HPDE6-E6E7 (cell line): ENCODE measurements around the gene IL9R.
"Not testable (repeated sequence)": the region's sequence is repeated elsewhere in the genome, so short reads cannot be mapped to it uniquely, and the experiment has no call there.

Experiments used
- DNase-seq: peaks from one replicate; pipeline ENCODE4 v3.0.0; 2011; ENCODE audit warnings: missing footprints; ENCODE audit errors: extremely low spot score

Gene IL9R

DNA sequence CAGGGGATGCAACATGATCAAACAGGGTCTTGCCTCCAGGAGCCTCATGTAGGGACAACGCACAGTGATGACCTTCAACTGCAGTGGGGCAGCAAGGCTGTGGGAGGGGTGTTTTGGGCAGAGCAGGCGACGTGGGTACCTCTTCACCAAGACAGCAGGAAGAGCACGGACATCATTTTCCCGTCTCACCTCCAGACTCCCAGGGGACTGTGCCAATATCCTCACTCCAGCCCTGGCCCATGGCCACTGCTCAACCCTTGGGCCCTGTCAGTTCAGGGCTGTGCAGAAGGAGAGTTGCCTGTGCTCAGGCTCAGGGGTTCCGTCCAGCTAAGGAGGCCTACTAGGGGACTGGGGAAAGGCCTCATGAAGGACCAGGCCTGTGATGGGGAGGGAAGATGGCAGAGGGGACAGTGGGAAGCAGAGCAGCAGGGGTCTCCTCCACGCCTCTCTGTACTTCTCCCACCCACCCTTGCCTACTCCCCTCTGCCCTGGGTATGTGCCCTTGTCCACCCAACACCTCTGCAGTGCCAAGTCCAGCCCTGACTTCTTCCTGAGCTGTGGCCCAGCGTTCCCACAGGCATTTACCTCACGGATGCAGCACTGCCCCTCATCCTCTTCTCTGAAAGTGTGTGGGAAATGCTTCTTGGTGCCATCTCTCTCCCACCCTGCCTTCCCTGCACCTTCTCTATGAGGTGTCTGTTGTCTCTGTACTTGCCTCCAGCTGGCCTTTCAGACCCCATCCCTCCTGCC is 1.4 kb downstream of the IL9R start:
- DNase-seq = no peak

DNA sequence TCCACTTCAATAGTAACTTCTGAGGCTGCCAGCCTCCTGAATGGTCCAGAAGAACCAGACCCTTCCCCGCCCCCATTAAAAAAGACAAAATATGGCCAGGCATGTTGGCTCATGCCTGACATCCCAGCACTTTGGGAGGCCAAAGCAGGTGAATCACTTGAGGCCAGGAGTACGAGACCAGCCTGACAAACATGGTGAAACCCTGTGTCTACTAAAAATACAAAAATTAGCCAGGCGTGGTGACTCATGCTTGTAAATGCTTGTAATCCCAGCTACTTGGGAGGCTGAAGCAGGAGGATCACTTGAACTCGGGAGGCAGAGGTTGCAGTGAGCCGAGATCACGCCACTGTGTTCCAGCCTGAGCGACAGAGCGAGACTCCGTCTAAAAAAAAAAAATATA is 2.3 kb downstream of the IL9R start:
- not testable (repeated sequence) for DNase-seq

DNA sequence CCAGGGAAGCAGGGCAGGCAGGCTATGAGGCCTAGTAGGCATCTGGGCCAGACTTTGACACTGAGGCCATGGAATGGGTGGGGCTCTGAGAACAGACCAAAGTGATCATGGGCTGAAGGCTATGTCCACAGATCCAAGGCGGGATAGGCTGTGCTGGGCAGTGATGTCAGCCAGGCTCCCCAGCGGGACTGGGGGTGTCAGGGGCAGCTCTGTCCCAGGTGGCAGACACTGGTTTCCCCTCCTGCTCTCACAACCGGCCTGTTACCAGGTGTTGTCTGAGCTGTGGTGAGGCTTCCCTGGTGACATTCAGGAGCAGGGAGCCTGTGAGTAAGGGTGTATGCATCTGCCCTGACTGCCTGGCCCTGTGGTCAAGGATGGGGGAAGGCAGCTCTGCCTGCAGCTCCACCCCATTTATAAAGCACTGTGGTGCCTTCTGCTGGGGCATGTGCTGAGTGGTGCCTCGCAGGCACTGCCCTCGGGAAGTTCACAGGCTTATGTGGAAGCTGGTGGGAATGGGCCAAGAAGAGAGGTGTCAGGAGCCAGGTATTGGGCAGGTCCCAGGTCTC is 2.9 kb downstream of the IL9R start:
- DNase-seq = no peak

DNA sequence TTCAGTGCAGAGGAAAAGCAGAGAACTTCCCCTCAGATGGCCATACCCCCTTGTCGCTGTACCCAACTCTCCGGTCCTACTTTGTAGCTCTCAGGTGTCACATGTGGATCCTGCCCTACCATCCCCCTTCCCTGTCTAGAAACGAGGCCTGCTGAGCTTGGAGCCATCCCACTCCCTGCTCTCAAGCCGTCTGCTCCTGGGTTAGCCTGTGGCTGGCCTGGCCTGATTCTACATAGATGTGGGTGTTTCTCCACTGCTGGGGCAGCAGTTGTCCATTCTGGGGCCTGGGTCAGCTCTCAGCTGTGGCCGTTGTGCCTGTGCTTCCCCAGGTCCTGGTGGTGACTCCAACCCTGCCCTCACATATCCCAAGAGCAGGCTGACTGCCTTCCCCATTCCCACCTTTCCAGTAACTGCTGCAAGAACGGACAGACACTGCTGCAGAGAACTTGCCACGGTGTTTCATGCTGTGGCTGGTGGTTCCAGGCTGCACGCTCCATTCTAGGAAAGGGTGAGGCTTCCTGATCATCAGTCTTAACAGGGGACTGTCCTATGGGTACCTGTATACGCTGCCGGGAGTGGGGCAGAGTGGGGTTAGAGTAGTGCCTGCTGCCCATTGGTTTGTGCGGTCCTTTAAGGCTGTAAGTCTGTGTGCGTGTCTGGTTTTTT is 3.6 kb downstream of the IL9R start:
- DNase-seq = no peak

DNA sequence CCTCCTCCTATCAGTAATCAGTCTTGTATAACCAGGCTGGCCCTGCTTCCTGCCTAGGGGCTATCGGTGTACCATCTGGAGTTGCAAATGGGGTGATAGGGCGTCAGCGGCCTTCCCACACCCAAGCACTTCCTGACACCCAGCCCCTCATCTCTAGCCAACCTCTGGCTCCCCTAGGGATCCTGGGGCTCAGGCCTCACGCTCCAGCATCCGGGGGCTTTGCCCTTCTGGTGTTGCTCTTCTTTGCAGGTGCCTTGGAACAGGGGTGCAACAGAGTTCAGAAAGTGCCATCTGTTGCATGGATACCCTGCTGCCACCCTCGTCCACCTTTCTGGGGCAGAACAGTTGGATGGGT is 4.1 kb downstream of the IL9R start:
- no peak for DNase-seq

DNA sequence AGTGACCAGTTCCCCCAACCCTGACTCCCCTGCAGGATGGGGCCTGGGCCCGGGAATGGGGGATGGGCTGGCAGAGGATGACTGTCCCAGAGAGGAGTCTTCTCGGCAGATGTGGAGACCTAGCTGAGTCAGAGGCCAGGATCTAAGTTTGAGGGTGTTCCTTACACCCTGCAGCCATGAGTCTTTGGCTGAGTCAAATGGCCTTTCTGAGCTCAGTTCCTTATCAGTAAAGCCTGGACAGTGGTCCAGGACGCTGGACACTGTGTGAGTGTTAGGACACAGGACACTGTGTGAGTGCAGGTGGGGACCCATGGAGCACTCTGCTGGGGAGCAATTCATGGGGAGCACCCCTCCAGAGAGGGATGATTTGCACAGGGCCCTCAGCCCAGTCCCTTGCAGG is 5.0 kb downstream of the IL9R start:
- DNase-seq = peak; percentile 40

DNA sequence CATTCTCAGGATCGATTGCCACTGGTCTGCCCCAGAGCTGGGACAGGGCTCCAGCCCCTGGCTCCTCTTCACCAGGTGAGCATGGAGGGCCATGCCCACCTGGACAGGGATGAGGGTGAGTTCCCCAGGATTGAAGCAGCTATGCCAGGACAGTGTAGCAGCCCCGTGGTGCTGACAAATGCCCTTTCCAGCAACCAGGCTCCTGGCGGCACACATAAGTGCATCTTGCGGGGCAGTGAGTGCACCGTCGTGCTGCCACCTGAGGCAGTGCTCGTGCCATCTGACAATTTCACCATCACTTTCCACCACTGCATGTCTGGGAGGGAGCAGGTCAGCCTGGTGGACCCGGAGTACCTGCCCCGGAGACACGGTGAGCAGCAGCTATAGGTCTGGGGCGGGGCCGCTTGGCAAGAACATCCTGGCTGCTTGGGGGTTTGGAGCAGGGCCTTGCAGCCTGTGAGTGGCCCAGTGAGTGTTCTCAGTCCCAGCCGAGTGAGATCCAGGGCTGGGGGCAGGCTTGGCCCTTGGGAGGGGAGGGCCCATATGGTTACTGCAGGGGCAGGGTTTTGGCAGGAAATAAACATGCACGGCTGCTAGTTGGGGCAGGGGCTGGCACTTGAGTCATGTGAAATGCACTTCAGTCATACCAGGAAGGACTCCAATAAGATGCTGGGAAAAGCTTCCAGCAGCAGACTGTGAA is 6.1 kb downstream of the IL9R start:
- DNase-seq = no peak

DNA sequence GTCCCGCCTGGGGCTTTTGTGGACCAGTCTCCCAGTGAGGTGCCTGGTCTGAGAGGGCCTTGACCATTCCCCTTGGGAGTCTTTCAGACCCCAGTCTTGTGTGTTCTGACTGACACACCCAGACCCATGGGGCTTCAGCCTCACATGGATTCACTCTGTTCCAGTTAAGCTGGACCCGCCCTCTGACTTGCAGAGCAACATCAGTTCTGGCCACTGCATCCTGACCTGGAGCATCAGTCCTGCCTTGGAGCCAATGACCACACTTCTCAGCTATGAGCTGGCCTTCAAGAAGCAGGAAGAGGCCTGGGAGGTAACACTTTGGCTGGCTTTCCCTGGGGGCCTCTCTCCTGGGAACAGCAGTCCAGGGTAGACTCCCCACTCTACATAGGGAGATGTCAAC is 6.8 kb downstream of the IL9R start:
- DNase-seq = no peak

DNA sequence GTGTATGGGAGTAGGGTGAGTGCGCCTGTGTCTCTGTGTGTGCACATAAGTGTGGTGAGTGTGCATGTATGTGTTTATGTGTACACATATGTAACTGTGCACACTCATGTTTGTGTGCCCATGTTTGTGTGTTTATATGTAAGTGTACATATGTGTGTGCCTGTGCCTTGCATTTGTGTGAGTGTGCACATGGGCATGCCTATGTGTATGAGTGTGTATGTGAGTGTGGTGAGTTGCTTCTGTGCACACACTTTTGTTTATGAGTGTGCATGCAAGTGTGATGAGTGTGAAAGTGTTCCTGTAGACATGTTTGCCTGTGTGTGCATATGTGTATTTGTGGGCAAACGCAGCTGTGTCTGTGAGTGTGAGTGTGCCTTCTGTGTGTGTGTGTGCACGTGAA is 7.2 kb downstream of the IL9R start:
- DNase-seq = no peak

DNA sequence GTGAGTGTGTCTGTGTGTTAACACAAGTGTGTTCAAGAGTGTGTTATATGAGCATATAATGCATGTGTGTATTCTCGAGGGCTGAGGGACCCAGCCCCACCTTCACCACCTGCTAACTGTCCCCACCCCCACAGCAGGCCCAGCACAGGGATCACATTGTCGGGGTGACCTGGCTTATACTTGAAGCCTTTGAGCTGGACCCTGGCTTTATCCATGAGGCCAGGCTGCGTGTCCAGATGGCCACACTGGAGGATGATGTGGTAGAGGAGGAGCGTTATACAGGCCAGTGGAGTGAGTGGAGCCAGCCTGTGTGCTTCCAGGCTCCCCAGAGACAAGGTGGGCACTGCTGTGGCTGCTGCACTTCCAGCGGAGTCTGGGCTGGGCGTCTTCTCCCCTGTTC is 7.6 kb downstream of the IL9R start:
- no peak for DNase-seq

DNA sequence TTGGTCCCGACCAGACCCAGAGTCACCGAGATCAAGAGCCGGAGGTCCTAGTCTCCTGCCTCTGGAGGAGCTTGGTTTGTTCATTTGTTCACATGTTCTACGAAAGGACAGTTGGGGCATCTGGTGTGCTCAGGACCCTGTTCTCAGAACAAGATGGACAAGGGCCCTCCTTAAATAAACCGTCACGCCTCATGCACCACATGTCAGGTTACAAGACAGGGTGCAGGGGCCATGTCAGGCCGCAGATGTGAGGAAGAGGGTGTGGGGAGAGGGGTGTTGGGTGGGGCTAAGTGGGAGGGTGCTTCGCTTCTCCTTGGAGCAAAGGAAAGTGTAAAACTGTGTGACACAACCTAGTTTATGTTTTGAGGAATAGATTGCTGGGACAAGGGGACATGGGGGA is 9.0 kb downstream of the IL9R start:
- not testable (repeated sequence) for DNase-seq

DNA sequence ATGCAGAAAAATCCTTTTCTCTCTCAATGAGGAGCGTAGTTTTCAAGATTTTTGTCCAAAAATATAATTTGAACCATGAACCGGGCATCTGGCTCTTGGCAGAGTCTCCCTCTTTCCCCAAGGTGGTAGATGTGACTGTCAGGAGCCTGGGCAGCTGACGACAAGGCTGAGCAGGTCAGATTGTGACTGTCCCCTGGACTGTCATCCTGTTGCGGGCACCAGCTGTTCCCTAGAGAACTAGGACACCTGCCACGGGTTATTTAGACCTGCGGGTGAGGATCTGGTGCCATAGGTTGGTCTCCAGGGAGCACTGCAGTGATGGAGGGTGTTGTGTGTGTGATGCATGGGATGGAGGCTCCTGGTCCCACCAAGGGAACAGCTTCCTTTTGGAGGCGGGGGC is 10.9 kb downstream of the IL9R start:
- DNase-seq = not testable (repeated sequence)

DNA sequence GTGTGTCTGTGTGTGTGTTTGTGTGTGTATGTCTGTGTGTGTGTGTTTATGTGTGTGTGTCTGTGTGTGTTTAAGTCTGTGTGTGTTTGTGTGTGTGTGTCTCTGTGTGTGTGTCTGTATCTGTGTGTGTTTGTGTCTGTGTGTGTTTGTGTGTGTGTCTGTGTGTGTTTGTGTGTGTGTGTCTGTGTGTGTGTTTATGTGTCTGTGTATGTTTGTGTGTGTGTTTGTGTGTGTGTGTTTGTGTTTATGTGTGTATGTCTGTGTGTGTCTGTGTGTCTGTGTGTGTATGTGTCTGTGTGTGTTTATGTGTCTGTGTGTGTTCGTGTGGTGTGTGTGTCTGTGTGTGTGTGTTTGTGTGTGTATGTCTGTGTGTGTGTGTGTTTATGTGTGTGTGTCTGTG is 11.4 kb downstream of the IL9R start:
- DNase-seq = no peak

DNA sequence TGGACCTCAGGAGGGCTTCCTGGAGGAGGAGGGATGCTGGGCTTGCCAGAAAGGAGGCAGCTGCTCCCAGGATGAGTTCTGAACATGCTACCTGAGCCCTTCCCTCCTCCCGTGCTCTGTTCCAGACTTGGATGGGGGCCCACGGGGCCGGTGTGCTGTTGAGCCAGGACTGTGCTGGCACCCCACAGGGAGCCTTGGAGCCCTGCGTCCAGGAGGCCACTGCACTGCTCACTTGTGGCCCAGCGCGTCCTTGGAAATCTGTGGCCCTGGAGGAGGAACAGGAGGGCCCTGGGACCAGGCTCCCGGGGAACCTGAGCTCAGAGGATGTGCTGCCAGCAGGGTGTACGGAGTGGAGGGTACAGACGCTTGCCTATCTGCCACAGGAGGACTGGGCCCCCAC is 12.2 kb downstream of the IL9R start:
- DNase-seq = not testable (repeated sequence)

DNA sequence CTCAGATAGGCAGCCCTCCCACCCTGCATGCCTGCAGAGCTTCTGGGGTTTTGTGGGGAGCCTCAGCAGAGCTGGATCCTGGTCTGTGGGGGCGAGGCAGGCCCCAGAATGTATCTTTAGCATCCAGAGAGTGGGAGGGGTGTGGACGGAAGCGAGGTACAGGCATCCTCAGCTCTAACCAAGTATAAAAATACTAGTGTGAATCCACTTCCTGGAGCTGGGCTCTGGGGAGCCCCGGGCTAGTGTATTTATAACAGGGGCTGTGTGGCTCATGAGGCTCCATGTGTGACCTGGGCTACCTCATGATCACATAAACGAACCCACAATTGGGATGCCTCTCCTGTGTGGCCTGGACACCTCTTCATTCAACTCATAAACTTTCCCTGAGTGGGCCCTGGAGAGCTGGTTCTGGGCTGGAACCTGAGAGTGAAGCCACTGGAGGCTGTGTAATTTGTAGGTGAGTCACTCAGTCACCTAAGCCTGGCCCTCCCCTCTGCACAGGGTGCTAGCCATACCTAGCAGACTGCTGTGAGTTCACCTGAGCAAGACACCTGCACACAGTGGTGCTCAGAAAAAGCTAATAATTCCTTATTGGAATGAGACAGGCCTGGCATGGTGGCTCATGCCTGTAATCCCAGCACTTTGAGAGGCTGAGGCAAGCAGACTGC is 15.9 kb downstream of the IL9R start:
- DNase-seq = not testable (repeated sequence)

DNA sequence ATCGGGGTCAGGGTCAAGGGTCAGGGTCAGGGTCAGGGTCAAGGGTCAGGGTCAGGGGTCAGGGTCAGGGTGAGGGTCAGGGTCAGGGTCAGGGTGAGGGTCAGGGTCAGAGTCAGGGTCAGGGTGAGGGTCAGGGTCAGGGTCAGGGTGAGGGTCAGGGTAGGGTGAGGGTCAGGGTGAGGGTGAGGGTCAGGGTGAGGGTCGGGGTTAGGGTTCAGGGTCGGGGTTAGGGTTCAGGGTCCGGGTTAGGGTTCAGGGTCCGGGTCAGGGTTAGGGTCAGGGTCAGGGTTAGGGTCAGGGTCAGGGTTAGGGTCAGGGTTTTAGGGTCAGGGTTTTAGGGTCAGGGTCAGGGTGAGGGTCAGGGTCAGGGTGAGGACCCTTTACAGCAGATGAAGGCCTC is 22.4 kb downstream of the IL9R start:
- not testable (repeated sequence) for DNase-seq

DNA sequence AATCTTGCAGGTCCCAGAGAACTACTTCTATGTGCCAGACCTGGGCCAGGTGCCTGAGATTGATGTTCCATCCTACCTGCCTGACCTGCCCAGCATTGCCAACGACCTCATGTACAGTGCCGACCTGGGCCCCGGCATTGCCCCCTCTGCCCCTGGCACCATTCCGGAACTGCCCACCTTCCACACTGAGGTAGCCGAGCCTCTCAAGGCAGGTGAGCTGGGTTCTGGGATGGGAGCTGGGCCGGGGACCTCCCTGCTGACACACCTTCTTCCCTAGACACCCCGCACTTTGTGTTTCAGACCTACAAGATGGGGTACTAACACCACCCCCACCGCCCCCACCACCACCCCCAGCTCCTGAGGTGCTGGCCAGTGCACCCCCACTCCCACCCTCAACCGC is 25.5 kb downstream of the IL9R start:
- not testable (repeated sequence) for DNase-seq

DNA sequence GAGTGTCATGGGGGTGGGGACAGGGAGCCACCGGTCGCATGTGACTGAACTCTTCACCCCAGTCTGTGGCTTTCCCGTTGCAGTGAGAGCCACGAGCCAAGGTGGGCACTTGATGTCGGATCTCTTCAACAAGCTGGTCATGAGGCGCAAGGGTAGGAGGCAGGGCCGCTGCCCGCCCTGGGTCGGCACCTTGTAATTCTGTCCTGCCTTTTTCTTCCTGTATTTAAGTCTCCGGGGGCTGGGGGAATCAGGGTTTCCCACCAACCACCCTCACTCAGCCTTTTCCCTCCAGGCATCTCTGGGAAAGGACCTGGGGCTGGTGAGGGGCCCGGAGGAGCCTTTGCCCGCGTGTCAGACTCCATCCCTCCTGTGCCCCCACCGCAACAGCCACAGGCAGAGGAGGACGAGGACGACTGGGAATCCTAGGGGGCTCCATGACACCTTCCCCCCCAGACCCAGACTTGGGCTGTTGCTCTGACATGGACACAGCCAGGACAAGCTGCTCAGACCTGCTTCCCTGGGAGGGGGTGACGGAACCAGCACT is 27.5 kb downstream of the IL9R start:
- DNase-seq = not testable (repeated sequence)

DNA sequence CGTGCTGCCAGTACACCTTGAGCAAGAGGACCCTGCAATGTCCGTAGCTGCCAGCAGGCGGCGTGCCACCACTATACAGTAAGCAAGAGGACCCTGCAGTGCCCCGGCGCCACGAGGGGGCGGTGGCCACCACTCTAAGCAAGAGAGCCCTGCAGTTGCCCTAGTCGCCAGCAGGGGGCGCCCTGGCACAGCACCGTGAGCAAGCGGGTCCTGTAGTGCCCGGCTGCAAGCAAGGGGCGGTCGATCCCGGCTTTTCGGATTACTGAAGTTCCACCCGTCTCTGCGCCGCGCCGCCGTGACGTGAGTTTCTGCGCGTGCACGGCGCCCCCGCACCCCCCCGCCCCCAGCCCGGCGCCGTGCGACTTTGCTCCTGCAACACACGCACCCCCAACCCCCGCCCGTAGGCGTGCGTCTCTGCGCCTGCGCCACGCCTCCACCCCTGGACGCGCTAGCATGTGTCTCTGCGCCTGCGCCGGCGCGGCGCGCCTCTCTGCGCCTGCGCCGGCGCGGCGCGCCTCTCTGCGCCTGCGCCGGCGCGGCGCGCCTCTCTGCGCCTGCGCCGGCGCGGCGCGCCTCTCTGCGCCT is 31.2 kb downstream of the IL9R start:
- DNase-seq = not testable (repeated sequence)

DNA sequence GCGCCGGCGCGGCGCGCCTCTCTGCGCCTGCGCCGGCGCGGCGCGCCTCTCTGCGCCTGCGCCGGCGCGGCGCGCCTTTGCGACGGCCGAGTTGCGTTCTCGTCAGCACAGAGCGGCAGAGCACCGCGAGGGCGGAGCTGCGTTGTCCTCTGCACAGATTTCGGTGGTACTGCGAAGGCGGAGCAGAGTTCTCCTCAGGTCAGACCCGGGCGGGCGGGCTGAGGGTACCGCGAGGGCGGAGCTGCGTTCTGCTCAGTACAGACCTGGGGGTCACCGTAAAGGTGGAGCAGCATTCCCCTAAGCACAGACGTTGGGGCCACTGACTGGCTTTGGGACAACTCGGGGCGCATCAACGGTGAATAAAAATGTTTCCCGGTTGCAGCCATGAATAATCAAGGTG is 31.8 kb downstream of the IL9R start:
- DNase-seq = not testable (repeated sequence)

DNA sequence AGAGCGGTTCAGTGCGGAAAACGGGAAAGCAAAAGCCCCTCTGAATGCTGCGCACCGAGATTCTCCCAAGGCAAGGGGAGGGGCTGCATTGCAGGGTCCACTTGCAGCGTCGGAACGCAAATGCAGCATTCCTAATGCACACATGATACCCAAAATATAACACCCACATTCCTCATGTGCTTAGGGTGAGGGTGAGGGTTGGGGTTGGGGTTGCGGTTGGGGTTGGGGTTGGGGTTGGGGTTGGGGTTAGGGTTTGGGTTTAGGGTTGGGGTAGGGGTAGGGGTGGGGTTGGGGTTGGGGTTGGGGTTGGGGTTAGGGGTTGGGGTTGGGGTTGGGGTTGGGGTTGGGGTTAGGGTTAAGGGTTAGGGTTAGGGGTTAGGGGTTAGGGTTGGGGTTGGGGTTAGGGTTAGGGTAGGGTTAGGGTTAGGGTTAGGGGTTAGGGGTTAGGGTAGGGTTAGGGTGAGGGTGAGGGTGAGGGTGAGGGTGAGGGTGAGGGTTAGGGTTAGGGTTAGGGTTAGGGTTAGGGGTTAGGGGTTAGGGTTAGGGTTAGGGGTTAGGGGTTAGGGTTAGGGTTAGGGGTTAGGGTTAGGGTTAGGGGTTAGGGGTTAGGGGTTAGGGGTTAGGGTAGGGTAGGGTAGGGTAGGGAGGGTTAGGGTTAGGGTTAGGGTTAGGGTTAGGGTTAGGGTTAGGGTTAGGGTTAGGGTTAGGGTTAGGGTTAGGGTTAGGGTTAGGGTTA is 32.4 kb downstream of the IL9R start:
- not testable (repeated sequence) for DNase-seq
